Coronary artery (tissue), 2 donors: ENCODE results near the gene CFAP53.

Source experiments
- DNase-seq: peaks from one replicate; pipeline ENCODE4 v3.0.0-alpha.2; 2017; ENCODE audit warnings: low spot score
- H3K27ac ChIP-seq, 2 donors: fragments of 200-600 bp; sonication (generic); one replicate each; pipeline ENCODE4 v1.5.1; 2016 to 2019
- H3K4me3 ChIP-seq: fragments of 200-600 bp; sonication (generic); 2 replicates; pipeline ENCODE4 v1.5.1; 2016; ENCODE audit warnings: mild to moderate bottlenecking, moderate library complexity
- TF ChIP-seq, protein P1 (sequence below): fragments of 200-600 bp; sonication (generic); IDR thresholded peaks from one replicate; pipeline ENCODE4 v1.5.1; 2019; ENCODE audit warnings: antibody characterized with exemption

CFAP53 gene

DNA sequence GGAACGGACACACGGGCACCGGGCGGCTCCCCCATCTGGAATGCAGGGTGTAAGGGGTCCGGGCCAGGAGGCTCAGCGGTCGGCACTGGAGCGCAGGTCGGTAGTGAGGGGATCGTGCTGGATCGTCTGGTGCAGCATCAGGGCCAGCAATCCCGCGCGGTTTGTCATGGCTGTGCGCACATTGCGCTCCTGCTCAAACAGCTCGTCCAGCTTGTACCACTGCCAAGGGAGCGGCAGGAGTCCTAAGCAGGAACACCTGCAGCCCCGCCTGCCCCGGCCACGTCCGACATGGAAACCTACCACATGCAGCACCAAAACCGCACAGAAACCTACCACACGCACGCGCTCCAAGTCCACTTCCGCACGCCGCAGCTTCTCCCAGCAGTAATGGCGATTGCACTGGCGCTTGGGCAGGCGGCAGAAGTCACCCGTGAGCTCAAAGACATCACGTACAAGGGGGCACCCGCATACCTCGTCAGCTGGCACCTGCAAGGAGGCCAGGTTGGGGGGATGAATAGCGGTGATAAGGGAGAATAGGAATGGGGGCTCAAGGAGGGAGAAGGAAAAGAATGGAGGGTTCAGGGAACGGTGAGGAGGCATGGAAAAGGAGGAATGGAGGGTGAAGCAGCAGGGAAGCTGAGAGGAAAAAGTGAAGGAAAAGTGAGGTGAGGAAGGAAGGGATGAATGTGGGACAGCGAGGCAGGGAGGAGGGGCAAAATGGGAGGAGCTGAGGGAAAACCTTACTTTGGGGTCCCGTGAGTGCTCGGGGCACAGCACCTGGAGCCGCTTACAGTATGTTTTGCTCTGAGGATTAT lies 16.4 kb upstream of the CFAP53 start:
- no peak for DNase-seq
- TF ChIP-seq, protein P1, sequence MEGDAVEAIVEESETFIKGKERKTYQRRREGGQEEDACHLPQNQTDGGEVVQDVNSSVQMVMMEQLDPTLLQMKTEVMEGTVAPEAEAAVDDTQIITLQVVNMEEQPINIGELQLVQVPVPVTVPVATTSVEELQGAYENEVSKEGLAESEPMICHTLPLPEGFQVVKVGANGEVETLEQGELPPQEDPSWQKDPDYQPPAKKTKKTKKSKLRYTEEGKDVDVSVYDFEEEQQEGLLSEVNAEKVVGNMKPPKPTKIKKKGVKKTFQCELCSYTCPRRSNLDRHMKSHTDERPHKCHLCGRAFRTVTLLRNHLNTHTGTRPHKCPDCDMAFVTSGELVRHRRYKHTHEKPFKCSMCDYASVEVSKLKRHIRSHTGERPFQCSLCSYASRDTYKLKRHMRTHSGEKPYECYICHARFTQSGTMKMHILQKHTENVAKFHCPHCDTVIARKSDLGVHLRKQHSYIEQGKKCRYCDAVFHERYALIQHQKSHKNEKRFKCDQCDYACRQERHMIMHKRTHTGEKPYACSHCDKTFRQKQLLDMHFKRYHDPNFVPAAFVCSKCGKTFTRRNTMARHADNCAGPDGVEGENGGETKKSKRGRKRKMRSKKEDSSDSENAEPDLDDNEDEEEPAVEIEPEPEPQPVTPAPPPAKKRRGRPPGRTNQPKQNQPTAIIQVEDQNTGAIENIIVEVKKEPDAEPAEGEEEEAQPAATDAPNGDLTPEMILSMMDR, result no peak
- H3K27ac ChIP-seq, result no peak overlapping the region
- H3K4me3 ChIP-seq, result no peak overlapping the region

DNA sequence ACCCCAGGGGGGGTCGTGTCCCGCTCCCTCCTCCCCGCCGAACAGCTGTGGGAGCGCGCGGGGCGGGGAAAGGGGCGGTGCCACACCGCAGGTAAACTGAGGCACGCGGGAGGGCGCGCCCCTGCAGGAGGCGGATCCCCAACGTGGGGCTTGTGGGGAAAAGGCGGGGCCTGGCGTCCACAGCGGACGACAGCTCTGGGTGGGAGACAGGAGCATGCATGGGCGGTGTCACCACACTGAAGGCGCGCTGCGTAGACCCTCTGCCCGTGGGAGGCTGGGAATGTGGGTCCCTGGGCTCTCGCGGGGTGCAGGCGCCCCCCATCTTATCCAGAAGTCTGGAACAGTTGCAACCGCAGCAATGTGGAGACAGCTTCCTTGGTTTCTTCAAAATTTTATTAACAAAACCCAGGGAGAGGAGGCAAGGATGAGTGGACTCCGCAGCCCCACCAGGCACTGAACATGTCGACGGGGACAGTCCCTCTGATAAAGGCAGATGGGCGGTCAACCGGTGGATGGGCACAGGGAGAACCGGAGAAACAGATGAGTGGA lies 15.8 kb upstream of the CFAP53 start:
- H3K27ac ChIP-seq, result peak overlapping the region; percentile 91 to 96
- H3K4me3 ChIP-seq, result peak overlapping the region; percentile 88
- TF ChIP-seq, protein P1, result no peak
- no peak for DNase-seq

DNA sequence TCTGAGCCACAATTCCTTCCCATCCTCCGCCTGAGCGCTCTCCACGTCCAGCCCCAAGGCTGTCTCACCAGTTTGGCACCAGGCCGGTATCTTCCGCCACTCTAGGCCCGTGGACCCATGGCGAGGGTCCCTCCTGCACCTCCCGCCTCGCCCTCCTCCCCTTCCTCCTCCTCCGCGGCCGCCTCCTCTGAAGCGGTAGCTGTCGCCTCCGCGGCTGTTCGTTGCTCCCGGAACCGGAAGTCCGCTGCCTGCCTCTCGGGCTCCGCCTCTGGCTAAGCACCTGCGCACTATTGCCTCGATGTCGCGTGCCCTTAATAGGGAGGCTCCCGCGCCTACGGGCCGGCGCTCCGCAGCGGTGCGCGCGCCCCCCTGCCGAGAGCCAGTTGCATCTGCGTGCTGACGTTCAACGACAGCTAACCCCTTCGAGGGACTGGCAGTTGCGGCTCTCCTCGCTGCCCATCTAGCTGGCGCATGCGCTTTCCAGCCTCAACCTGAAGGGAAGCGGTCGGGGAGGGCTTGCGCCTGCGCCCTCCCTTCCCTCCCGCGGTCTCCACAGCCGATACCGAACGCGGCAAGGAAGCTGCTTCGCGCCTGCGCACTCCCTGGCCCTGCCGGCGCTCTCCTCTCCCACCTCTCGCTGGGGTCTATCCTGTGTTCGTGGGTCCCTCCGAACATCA lies 15.1 kb upstream of the CFAP53 start, which contains the start of gene MBD1:
Gene MBD1 (minus strand): TSS at position 229 of the 677 bp plus-strand sequence. CDS start 1,531 bp downstream, outside the sequence.
- Histone ChIP-seq H3K4me3 (peak within 1 kb of the TSS; percentile 88), H3K27ac (peak within 1 kb of the TSS; percentile 91 to 96)
- DNase-seq, result peak; percentile 98

GRCh38 chr18:50280707-50281294 lies 14.5 kb upstream of the CFAP53 start:
- no peak for DNase-seq
- H3K27ac ChIP-seq, result peak overlapping the region; percentile 91 to 96
- TF ChIP-seq, protein P1, result no peak
- peak overlapping the region; percentile 88 for H3K4me3 ChIP-seq

More for the DNA sequence above, 15.1 kb upstream of the CFAP53 start, which contains the start of gene MBD1:
- TF ChIP-seq, protein P1, result no peak

DNA sequence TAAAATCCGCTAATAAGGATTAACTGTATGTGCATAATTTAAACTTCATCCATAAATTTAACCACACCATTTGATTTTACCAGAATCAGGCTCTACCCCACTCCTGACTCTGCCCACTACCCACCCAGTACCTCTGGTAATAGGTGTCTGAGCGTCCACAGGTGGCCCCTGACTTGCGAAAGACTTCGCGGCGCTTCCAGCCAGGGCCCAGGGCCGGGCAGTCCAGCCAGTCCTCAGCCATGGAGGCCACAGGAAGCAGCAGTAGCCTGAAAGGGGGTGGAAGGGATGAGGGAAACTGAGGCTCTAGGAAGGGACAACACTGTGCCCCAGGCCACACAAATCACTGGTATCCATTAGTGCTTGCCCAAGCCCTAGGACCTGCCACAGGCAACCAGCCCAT lies 13.5 kb upstream of the CFAP53 start:
- no peak for DNase-seq
- peak overlapping the region; percentile 88 for H3K4me3 ChIP-seq
- TF ChIP-seq, protein P1, result no peak

GRCh38 chr18:50277942-50278341 lies 11.6 kb upstream of the CFAP53 start:
- TF ChIP-seq, protein P1, result no peak
- H3K4me3 ChIP-seq, result no peak overlapping the region

More for the DNA sequence above, 13.5 kb upstream of the CFAP53 start:
- H3K27ac ChIP-seq, result no peak overlapping the region

More at GRCh38 chr18:50277942-50278341, 11.6 kb upstream of the CFAP53 start:
- H3K27ac ChIP-seq, result no peak overlapping the region
- DNase-seq, result no peak
